Liver (tissue), 9 donors: Measurements from ENCODE around the gene CALHM5. TPM values are rescaled to one million over a fixed set of nuclear protein-coding genes. Genes with fewer than 3 reads are reported as not detected.

Experiments used
- DNase-seq: peaks from one replicate; pipeline ENCODE4 v3.0.0-alpha.2; 2017; ENCODE audit warnings: low spot score
- H3K27ac ChIP-seq, 2 donors: one replicate each; pipeline ENCODE4 v1.7.0; 2013; ENCODE audit warnings: inconsistent platforms in 2 of 2, low read length in 2 of 2, control low read depth in 1 of 2, low read depth in 1 of 2, mild to moderate bottlenecking in 1 of 2
- H3K27me3 ChIP-seq, 4 donors: one replicate each; pipeline versions ENCODE4 v1.6.1 to v1.7.0; 2013; ENCODE audit warnings: low read length in 3 of 4, inconsistent platforms in 1 of 4, mild to moderate bottlenecking in 1 of 4, moderate library complexity in 1 of 4; ENCODE audit not compliant: control insufficient read depth in 4 of 4, insufficient read depth in 4 of 4
- H3K36me3 ChIP-seq, 4 donors: one replicate each; pipeline versions ENCODE4 v1.6.1 to v1.7.0; 2013; ENCODE audit warnings: low read length in 3 of 4, mild to moderate bottlenecking in 3 of 4, low read depth in 1 of 4, moderate library complexity in 1 of 4; ENCODE audit not compliant: control insufficient read depth in 4 of 4, insufficient read depth in 3 of 4
- H3K4me1 ChIP-seq, 4 donors: one replicate each; pipeline versions ENCODE4 v1.6.1 to v1.7.0; 2013; ENCODE audit warnings: low read length in 3 of 4, mild to moderate bottlenecking in 3 of 4, moderate library complexity in 1 of 4; ENCODE audit not compliant: control insufficient read depth in 4 of 4, insufficient read depth in 4 of 4
- H3K4me3 ChIP-seq, 3 donors: one replicate each; pipeline versions ENCODE4 v1.6.1 to v1.7.0; 2013; ENCODE audit warnings: low read length in 3 of 3, control low read depth in 1 of 3, low read depth in 1 of 3, mild to moderate bottlenecking in 1 of 3
- H3K9ac ChIP-seq, 2 donors: one replicate each; pipeline ENCODE4 v1.7.0; 2013; ENCODE audit warnings: low read length in 2 of 2, mild to moderate bottlenecking in 2 of 2, moderate library complexity in 2 of 2, control low read depth in 1 of 2, low read depth in 1 of 2
- H3K9me3 ChIP-seq, 4 donors: one replicate each; pipeline versions ENCODE4 v1.6.1 to v1.7.0; 2013; ENCODE audit warnings: low read length in 3 of 4; ENCODE audit not compliant: control insufficient read depth in 4 of 4
- ATF3 ChIP-seq: IDR thresholded peaks from 2 replicates; pipeline ENCODE4 v1.6.1; 2016; ENCODE audit warnings: antibody characterized with exemption
- CTCF ChIP-seq: fragments of 150-350 bp; IDR thresholded peaks from 2 replicates; pipeline ENCODE4 v1.5.1; 2017; ENCODE audit warnings: improper control_type of control experiment, low read depth, low read length; ENCODE audit not compliant: missing input control
- EGR1 ChIP-seq, 2 donors: IDR thresholded peaks; 2 replicates each; pipeline ENCODE4 v1.6.1; 2016 to 2018; ENCODE audit warnings: antibody characterized with exemption in 2 of 2, low read depth in 2 of 2
- GABPA ChIP-seq, 2 donors: IDR thresholded peaks in 1 of 2; conservative IDR thresholded peaks in 1 of 2; 2 replicates each; pipeline ENCODE4 v1.6.1; 2016; ENCODE audit warnings: antibody characterized with exemption in 2 of 2, mild to moderate bottlenecking in 1 of 2, moderate library complexity in 1 of 2
- HNF4A ChIP-seq, 2 donors: conservative IDR thresholded peaks; 2 replicates each; pipeline ENCODE4 v1.6.1; 2016; ENCODE audit warnings: antibody characterized with exemption in 2 of 2, mild to moderate bottlenecking in 2 of 2
- HNF4G ChIP-seq: IDR thresholded peaks from 2 replicates; pipeline ENCODE4 v1.6.1; 2016; ENCODE audit warnings: antibody characterized with exemption
- MAX ChIP-seq: IDR thresholded peaks from 2 replicates; pipeline ENCODE4 v1.6.1; 2016; ENCODE audit warnings: antibody characterized with exemption
- NR2F2 ChIP-seq: IDR thresholded peaks from 2 replicates; pipeline ENCODE4 v1.6.1; 2016; ENCODE audit warnings: antibody characterized with exemption
- RAD21 ChIP-seq, 2 donors: IDR thresholded peaks; 2 replicates each; pipeline ENCODE4 v1.6.1; 2016; ENCODE audit warnings: antibody characterized with exemption in 2 of 2, mild to moderate bottlenecking in 2 of 2
- SP1 ChIP-seq: IDR thresholded peaks from 2 replicates; pipeline ENCODE4 v1.6.1; 2018; ENCODE audit warnings: antibody characterized with exemption, mild to moderate bottlenecking
- YY1 ChIP-seq: IDR thresholded peaks from 2 replicates; pipeline ENCODE4 v1.6.1; 2016; ENCODE audit warnings: antibody characterized with exemption, mild to moderate bottlenecking
- ZBTB33 ChIP-seq: IDR thresholded peaks from 2 replicates; pipeline ENCODE4 v1.6.1; 2016; ENCODE audit warnings: antibody characterized with exemption
- WGBS: extraction: QIAGEN DNeasy Blood & Tissue Kit; methylation state at CpG from one replicate; pipeline ENCODE4 v1.1.7; 2013; 5-methylcytosine and 5-hydroxymethylcytosine counted together
- polyA plus RNA-seq, 2 donors: library from polyadenylated mRNA; stranded (reverse) in 1 of 2; unstranded in 1 of 2; fragments of 200-250 nt in 1 of 2; fragments of >200 nt in 1 of 2; fragmentation: Nextera tagmentation in 1 of 2; extraction: Ambion mirVana in 1 of 2; gene quantifications; one replicate each; pipeline versions ENCODE4 v1.2.1 to v1.2.3, GENCODE V29; 2013 to 2015
- total RNA-seq, 2 donors: library from RNA; depleted of rRNA; stranded (reverse); fragments of >200 nt; gene quantifications; one replicate each; pipeline ENCODE4 v1.2.3, GENCODE V29; 2014
- donor health status: healthy.
- donor health status: healthy.
- donor health status: healthy.
- donor health status: healthy.
- donor health status: healthy.

Gene CALHM5
- total and polyA plus RNA-seq, 4 donors: 0.07 to 0.59 (median 0.45) TPM

GRCh38 chr6:116564921-116565872 is 53.8 kb downstream of the CALHM5 start:
- DNase-seq: no peak
- H3K27me3 ChIP-seq: peaks cover 0 to 3% (median 0%) of the 10 kb centered on the region in 4 donors
- H3K4me1 ChIP-seq: peaks cover 0 to 10% (median 4%) of the 10 kb centered on the region in 4 donors
- 52% methylated on average over 42 of the region's 42 CpGs for WGBS
- no peaks in the 10 kb centered on the region for H3K9me3 ChIP-seq
- peak overlapping the region in 1 of 3 donors; percentile 20 for H3K4me3 ChIP-seq
- H3K27ac ChIP-seq: no peak overlapping the region
- no peaks in the 10 kb centered on the region for H3K36me3 ChIP-seq
- TF ChIP-seq NR2F2: no peak
- TF ChIP-seq HNF4G: no peak
- no peak for TF ChIP-seq RAD21 (IDR thresholded peaks at IDR 0.05)
- no peak overlapping the region for H3K9ac ChIP-seq

GRCh38 chr6:116568111-116568510 is 56.7 kb downstream of the CALHM5 start:
- peaks cover 0 to 3% (median 0%) of the 10 kb centered on the region in 4 donors for H3K27me3 ChIP-seq
- H3K27ac ChIP-seq: no peak overlapping the region
- DNase-seq: no peak
- TF ChIP-seq HNF4G (no peak), RAD21 (IDR thresholded peaks at IDR 0.05) (no peak), ZBTB33 (no peak), HNF4A (conservative IDR thresholded peaks at IDR 0.05) (no peak), YY1 (no peak), MAX (no peak), NR2F2 (no peak), ATF3 (no peak), SP1 (no peak), GABPA (IDR thresholded peaks at IDR 0.05 in 1 of 2, conservative IDR thresholded peaks at IDR 0.05 in 1 of 2) (no peak)
- H3K4me3 ChIP-seq: no peak overlapping the region
- H3K9ac ChIP-seq: no peak overlapping the region
- no peaks in the 10 kb centered on the region for H3K9me3 ChIP-seq
- H3K36me3 ChIP-seq: no peaks in the 10 kb centered on the region
- peaks cover 0 to 19% (median 14%) of the 10 kb centered on the region in 4 donors for H3K4me1 ChIP-seq

- DNase-seq: no peak
- H3K36me3 ChIP-seq: peaks cover 0 to 2% (median 0%) of the 10 kb centered on the region in 4 donors
- H3K4me1 ChIP-seq: peaks cover 0 to 19% (median 16%) of the 10 kb centered on the region in 4 donors
- H3K4me3 ChIP-seq: no peak overlapping the region
- H3K27ac ChIP-seq: no peak overlapping the region
- WGBS: 76% methylated on average over 7 of the region's 7 CpGs
- H3K9me3 ChIP-seq: no peaks in the 10 kb centered on the region
- H3K27me3 ChIP-seq: peaks cover 0 to 3% (median 0%) of the 10 kb centered on the region in 4 donors
- H3K9ac ChIP-seq: no peak overlapping the region
- TF ChIP-seq EGR1 (IDR thresholded peaks at IDR 0.05; ENCODE audit: low read depth in 2 of 2) (no peak), SP1 (no peak), ZBTB33 (no peak), MAX (no peak), CTCF (no peak), YY1 (no peak), HNF4G (no peak)
Measured at GRCh38 chr6:116568821-116569755, 57.6 kb downstream of the CALHM5 start.
